ENCODE measurements around the gene EDNRA.

The EDNRA gene

DNA sequence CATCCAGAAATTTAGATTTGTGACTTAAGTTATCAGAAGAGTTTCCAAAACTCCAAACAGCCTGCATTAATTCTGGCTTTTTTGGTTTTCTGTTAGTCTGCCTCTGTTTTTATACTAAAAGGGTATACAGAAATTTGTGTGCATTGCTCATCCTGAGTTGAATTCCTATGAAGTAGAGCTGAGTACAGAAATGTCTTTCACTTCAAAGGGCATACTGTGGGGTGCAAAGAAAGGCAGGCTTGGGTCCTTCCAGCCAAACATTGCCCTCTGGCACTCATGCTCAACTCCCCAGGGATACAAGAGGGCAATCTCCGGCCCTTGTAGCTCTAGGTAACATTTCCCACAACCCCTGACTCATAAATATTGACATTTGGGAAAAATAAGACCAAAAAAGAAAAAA, 108.7 kb downstream of the EDNRA start:
- DNase-seq (ENCODE audit: low spot score), result no peak

DNA sequence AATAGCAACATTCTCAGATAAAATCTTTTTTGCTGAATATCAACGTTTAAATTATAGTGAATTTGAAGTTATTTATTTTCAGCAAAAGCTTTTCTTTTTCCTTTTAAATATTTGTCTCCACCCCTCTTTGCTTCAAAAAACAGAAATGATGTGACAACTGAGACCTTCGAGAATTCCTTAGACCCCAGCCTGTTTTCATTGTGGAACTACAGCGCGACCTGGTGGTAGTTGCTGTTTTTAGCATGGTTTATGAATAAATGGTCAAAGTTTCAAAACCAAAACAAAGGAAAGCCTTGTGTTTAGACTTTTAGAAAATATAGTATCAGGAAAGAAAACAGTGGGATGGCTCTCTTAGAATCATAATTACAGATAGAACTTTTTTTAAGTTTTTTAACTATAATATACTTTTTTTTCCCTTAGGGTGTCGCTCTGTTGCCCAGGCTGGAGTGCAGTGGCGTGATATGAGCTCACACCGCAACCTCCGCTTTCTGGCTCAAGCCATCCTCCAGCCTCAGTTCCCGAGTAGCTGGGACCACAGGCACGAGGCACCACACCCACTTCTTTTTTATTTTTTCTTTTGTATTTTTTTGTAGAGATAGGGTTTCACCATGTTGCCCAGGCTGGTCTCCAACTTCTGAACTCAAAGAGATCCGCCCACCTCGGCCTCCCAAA, 109.5 kb downstream of the EDNRA start:
- DNase-seq (ENCODE audit: low spot score), result peak; percentile 24

DNA sequence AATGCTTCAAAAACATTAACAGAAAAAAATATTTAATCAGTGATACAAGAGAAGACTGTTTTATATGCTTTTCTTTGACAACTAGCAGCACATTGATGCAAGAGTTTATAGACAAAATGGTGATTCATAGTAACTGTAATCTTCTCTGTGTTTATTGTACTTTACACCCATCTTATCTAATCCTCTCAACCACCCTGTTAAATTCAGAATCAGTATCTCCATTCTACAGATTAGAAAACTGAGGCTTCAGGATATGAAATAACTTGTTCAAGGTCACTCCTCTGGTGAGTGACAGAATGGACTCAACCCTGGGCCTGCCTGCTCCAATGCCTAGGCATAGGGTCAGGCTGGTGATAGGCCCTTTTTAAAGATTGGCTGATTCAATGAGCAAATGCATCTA, 110.2 kb downstream of the EDNRA start:
- DNase-seq (ENCODE audit: low spot score), result no peak

DNA sequence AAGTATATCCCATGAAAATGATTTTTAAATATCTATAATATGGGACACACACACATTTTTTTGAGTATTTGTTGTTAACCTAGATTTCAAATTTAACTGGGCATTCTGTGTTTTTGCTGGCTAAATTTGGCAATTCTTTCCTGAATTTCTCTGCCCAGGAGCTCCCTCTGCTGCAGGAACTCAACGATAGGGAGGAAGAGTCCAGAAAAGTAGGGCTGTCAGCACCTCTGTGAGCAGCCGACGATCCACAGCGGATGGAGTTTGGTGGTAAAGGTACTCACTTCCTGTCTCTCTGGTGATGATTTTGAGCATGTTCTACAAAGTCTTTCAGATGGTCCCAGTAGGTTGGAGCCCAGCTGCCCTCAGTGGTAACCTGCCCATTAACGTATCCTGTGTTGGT, 113.2 kb downstream of the EDNRA start:
- DNase-seq (ENCODE audit: low spot score), result no peak
